Upper lobe of left lung (tissue), 4 donors: ENCODE results near the gene USH1G.

Experiments used
- POLR2A ChIP-seq, 4 donors: fragments of 450-650 bp; IDR thresholded peaks; one replicate each; pipeline ENCODE4 v1.5.1; 2016 to 2017; ENCODE audit warnings: antibody characterized with exemption in 4 of 4, mild to moderate bottlenecking in 2 of 4
- TF ChIP-seq, protein P1 (sequence below), 6 experiments: fragments of 450-650 bp in 4 of 6; fragments of 200-600 bp in 2 of 6; sonication (generic) in 2 of 6; IDR thresholded peaks; one replicate each; pipeline ENCODE4 v1.5.1; 2016 to 2019; ENCODE audit warnings: antibody characterized with exemption in 6 of 6

GRCh38 chr17:74954115-74954514 is 31.1 kb upstream of the USH1G start:
- TF ChIP-seq, protein P1, sequence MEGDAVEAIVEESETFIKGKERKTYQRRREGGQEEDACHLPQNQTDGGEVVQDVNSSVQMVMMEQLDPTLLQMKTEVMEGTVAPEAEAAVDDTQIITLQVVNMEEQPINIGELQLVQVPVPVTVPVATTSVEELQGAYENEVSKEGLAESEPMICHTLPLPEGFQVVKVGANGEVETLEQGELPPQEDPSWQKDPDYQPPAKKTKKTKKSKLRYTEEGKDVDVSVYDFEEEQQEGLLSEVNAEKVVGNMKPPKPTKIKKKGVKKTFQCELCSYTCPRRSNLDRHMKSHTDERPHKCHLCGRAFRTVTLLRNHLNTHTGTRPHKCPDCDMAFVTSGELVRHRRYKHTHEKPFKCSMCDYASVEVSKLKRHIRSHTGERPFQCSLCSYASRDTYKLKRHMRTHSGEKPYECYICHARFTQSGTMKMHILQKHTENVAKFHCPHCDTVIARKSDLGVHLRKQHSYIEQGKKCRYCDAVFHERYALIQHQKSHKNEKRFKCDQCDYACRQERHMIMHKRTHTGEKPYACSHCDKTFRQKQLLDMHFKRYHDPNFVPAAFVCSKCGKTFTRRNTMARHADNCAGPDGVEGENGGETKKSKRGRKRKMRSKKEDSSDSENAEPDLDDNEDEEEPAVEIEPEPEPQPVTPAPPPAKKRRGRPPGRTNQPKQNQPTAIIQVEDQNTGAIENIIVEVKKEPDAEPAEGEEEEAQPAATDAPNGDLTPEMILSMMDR (IDR thresholded peaks at IDR 0.05): no peak
- TF ChIP-seq POLR2A (IDR thresholded peaks at IDR 0.05): no peak
